Measurements from ENCODE around the gene PAK6.

The PAK6 gene

DNA sequence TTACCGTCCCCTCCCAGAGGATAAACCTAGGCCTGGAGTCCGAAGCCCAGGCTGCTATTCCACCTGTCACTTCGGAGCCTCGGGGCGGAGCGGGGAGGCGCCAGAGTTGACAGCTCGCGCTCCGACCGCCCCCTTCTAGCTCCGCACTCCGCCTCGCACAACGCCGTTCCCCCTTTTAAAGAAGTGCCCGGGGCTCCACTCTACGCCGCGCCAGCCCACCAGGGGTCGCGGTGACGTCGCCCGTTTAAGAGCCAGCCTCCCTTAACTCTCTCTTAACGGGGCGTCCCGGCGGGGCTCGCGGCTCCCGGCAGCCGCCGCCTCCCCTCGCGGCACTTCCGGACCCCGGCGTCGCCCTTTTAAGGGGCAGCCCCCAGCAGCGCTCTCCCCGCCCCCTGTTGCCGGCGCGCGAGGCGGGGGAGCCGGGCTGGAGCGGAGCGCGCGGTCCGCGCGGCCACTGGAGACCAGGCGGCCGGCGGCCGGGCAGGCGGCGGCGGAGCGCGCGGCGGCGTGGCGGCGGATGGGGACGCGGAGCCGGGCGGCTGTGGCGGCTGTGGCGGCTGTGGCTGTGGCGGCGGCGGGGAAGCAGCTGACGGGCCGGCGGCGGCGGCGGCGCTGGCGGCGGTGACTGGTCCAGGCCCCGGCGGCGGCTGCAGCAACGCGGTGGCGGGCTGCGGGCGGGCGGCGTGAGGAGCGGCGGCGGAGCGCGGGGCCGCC, 84.5 kb downstream of the PAK6 start, which contains the start of gene INAFM2:
Gene INAFM2, plus strand, starts transcription at position 454 of the 714 bp plus-strand sequence. CDS start 364 bp downstream, outside the sequence.
- TF ChIP-seq FOXP2 (optimal IDR thresholded peaks at IDR 0.05; ENCODE audit: borderline replicate concordance, extremely low read depth, extremely low read length, insufficient read depth), result peak; percentile 52
- TF ChIP-seq, protein P1, sequence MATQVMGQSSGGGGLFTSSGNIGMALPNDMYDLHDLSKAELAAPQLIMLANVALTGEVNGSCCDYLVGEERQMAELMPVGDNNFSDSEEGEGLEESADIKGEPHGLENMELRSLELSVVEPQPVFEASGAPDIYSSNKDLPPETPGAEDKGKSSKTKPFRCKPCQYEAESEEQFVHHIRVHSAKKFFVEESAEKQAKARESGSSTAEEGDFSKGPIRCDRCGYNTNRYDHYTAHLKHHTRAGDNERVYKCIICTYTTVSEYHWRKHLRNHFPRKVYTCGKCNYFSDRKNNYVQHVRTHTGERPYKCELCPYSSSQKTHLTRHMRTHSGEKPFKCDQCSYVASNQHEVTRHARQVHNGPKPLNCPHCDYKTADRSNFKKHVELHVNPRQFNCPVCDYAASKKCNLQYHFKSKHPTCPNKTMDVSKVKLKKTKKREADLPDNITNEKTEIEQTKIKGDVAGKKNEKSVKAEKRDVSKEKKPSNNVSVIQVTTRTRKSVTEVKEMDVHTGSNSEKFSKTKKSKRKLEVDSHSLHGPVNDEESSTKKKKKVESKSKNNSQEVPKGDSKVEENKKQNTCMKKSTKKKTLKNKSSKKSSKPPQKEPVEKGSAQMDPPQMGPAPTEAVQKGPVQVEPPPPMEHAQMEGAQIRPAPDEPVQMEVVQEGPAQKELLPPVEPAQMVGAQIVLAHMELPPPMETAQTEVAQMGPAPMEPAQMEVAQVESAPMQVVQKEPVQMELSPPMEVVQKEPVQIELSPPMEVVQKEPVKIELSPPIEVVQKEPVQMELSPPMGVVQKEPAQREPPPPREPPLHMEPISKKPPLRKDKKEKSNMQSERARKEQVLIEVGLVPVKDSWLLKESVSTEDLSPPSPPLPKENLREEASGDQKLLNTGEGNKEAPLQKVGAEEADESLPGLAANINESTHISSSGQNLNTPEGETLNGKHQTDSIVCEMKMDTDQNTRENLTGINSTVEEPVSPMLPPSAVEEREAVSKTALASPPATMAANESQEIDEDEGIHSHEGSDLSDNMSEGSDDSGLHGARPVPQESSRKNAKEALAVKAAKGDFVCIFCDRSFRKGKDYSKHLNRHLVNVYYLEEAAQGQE (IDR thresholded peaks at IDR 0.05; ENCODE audit: insufficient read depth in 1 of 2, low read depth in 2 of 2, low read length in 2 of 2), result 0 out of 4 replicates have a peak, but pooled peaks of 1 of the 2 experiments have one; percentile 8
- TF ChIP-seq SIN3A (IDR thresholded peaks at IDR 0.05; ENCODE audit: borderline replicate concordance, insufficient read depth, low read length), result peak; percentile 63; the same call in 1 of the 2 replicates
- no peak for TF ChIP-seq POLR2AphosphoS5 (IDR thresholded peaks at IDR 0.05; ENCODE audit: low read depth, low read length)
- TF ChIP-seq TAF1 (IDR thresholded peaks at IDR 0.05; ENCODE audit: borderline replicate concordance, insufficient read depth, low read length), result no peak

DNA sequence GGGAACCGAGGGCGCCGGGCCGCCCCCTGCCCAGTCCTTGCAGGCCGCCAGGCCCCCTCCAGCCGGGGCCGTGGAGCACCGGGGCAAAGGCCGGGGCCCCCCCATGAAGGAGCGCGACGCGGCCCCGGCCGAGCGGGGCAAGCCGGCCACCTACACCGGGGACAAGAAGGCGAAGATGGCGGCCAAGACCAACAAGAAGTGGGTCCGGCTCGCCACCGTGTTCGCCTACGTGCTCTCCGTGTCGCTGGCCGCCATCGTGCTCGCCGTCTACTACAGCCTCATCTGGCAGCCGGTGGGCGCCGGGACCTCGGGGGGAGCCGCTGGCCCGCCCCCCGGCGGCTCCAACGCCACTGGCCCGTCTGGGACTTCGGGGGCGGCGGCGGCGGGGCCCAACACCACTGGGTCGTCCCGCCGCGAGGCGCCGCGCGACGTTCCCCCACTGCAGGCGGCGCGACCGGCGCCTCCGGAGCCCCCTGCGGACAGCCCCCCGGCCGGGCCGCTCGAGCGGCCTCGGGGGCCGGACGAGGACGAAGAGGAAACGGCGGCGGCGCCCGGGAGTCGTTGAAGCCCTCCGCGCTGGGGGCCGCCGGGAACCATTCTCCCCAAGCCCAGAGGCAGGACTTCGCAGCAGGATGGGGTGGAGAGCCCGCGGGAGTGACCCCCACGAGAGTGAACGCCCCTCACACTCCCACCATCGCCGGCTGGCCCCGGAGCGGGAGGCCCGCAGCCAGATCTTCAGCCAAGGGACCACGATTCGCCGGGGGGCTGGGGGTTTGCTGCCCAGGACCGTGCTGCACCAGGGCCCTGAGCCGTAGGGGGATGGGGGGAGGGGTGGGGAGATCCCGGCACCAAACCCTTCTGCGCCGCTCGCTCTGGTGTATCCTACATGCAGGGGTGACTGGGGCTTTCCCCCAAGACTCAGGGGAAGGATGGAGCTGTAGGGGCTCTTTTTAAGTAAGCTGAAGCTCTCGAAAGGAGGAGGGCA, 85.4 kb downstream of the PAK6 start:
- no peak for TF ChIP-seq TAF1 (IDR thresholded peaks at IDR 0.05; ENCODE audit: borderline replicate concordance, insufficient read depth, low read length)
- no peak for TF ChIP-seq POLR2AphosphoS5 (IDR thresholded peaks at IDR 0.05; ENCODE audit: low read depth, low read length)

DNA sequence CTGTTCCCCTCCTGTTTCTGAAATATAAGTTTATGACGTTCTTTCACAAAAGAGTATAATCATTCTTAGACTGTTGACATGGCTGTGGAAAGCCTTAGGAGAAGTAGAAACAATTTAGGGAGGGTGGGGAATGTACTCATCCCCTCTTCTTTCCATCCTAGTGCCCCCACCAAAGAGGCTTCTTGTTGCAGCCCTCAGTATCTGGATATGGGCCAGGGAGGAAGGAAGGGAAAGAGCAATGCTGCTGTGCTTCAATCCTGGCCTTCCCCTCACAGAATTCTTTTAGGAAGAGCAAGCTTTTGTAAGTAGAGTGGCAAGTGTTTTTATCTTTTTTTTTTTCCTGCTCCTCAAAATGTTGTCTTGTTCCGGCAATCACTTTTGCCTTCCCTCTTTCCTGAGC, 86.3 kb downstream of the PAK6 start:
- TF ChIP-seq, protein P1 (IDR thresholded peaks at IDR 0.05; ENCODE audit: insufficient read depth in 1 of 2, low read depth in 2 of 2, low read length in 2 of 2), result no peak
- TF ChIP-seq FOXP2 (optimal IDR thresholded peaks at IDR 0.05; ENCODE audit: borderline replicate concordance, extremely low read depth, extremely low read length, insufficient read depth) (no peak), POLR2AphosphoS5 (IDR thresholded peaks at IDR 0.05; ENCODE audit: low read depth, low read length) (no peak), SIN3A (IDR thresholded peaks at IDR 0.05; ENCODE audit: borderline replicate concordance, insufficient read depth, low read length) (no peak), TAF1 (IDR thresholded peaks at IDR 0.05; ENCODE audit: borderline replicate concordance, insufficient read depth, low read length) (no peak)

DNA sequence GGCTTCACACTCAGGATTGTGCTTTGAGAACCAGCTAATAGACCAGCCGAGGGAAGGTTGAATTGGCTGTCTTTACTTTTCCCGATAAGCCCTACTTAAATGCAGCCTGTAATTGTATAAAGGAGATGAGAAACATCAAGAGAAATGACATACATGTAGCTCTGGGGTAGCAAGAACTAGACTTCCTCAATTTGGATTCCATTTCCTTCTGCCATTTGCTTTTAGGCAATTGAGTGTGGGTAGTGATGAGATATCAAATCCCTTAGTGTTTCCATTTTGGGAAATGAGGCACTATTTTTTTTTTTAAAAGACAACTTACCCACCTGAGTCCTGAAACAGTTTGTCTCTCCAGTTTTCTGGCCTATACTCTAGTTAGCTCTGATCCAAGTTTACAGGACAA, 86.8 kb downstream of the PAK6 start:
- TF ChIP-seq, protein P1 (IDR thresholded peaks at IDR 0.05; ENCODE audit: insufficient read depth in 1 of 2, low read depth in 2 of 2, low read length in 2 of 2), result no peak
- no peak for TF ChIP-seq POLR2AphosphoS5 (IDR thresholded peaks at IDR 0.05; ENCODE audit: low read depth, low read length)
- no peak for TF ChIP-seq SIN3A (IDR thresholded peaks at IDR 0.05; ENCODE audit: borderline replicate concordance, insufficient read depth, low read length)
- TF ChIP-seq FOXP2 (optimal IDR thresholded peaks at IDR 0.05; ENCODE audit: borderline replicate concordance, extremely low read depth, extremely low read length, insufficient read depth), result no peak
- no peak for TF ChIP-seq TAF1 (IDR thresholded peaks at IDR 0.05; ENCODE audit: borderline replicate concordance, insufficient read depth, low read length)

Data from PFSK-1 (cell line).